ENCODE data around the gene CLASRP.

Gene CLASRP

DNA sequence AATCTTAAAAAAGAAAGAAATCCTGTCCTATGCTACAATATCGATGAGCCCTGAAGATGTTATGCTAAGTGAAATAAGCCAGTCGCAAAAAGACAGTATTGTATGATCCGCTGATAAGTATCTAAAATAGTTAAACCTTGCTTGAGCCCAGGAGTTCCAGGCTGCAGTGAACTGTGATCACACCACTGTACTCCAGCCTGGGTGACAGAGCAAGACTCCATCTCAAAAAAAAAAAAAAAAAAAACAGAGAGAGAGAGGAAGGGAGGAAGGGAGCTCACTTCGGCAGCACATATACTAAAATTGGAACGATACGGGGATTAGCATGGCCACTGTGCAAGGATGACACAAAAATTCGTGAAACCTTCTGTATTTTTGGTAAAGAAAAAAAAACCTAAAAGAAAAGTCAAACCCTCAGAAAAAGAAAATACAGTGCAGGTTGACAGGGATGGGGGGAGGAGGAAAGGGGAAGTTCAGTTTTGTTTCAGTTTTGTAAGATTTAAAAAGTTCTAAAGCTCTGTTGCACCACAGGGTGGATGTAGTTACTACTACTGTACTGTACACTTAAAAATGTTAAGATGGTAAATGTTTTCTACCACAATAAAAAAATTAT lies 8.4 kb downstream of the CLASRP start:
- TF ChIP-seq CTCF (IDR thresholded peaks at IDR 0.05; ENCODE audit: low read length, missing control alignments) = no peak
- DNase-seq (ENCODE audit: low read depth) = no peak
- H3K4me3 ChIP-seq (replicated peaks; ENCODE audit: low read depth, low read length) = no peak overlapping the region

- TF ChIP-seq CTCF (IDR thresholded peaks at IDR 0.05; ENCODE audit: low read length, missing control alignments) = no peak
- H3K4me3 ChIP-seq (replicated peaks; ENCODE audit: low read depth, low read length) = no peak overlapping the region
- DNase-seq (ENCODE audit: low read depth) = no peak
Observed at GRCh38 chr19:45049073-45049736, 10.4 kb downstream of the CLASRP start.

GRCh38 chr19:45050036-45050435 lies 11.2 kb downstream of the CLASRP start:
- H3K4me3 ChIP-seq (replicated peaks; ENCODE audit: low read depth, low read length) = no peak overlapping the region
- TF ChIP-seq CTCF (IDR thresholded peaks at IDR 0.05; ENCODE audit: low read length, missing control alignments) = no peak
- no peak for DNase-seq (ENCODE audit: low read depth)

DNA sequence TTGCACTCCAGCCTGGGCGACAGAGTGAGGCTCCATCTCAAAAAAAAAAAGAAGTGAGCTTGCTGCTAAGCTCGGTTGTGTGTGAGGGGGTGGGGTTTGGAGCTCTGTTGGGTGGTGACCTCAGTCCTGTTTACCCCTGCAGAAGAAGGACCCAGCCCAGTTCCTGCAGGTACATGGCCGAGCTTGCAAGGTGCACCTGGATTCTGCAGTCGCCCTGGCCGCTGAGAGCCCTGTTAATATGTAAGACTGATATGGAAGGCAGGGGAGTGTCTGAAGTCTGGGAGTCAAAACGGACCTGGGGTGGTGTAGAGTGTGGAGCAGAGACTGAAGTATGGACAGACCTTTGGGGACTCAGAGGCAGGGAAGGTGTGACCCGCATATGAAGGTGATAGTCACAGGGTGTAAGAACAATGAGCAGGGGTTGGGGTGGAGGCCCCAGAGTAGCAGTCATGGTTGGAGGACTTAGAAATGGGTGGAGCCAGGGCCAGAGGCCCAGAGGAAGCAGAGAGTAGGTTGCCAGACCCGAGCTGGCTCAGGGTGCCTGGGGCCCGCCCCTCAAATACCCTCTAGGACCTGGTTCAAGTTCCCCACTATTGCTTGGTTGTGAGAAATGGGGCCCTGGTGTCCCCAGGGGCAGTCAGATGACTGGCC lies 13.2 kb downstream of the CLASRP start:
- DNase-seq (ENCODE audit: low read depth) = no peak
- H3K4me3 ChIP-seq (replicated peaks; ENCODE audit: low read depth, low read length) = no peak overlapping the region
- no peak for TF ChIP-seq CTCF (IDR thresholded peaks at IDR 0.05; ENCODE audit: low read length, missing control alignments)

GRCh38 chr19:45056831-45057230 lies 18.0 kb downstream of the CLASRP start:
- no peak for DNase-seq (ENCODE audit: low read depth)
- H3K4me3 ChIP-seq (replicated peaks; ENCODE audit: low read depth, low read length) = no peak overlapping the region
- TF ChIP-seq CTCF (IDR thresholded peaks at IDR 0.05; ENCODE audit: low read length, missing control alignments) = no peak

DNA sequence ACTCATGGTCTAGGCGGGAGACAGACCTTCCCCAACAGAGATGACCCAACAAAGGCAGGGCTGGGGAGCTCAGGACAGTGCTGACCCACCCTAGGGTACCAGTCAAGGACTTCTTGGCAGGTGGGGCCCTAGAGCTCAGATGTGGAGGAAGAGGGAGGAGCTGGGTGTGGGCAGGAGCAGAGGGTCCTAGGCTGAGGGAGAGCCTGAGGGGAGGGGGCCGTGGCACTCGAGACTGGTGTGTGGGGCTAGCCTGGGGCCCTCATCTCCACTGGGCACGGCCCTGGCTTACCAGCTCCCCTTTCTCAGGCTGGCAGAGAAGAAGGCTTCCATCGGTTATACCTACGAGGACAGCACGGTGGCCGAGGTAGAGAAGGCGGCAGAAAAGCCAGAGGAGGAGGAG lies 18.6 kb downstream of the CLASRP start:
- DNase-seq (ENCODE audit: low read depth) = no peak
- no peak for TF ChIP-seq CTCF (IDR thresholded peaks at IDR 0.05; ENCODE audit: low read length, missing control alignments)
- no peak overlapping the region for H3K4me3 ChIP-seq (replicated peaks; ENCODE audit: low read depth, low read length)

Measured in fibroblast of pulmonary artery (primary cell).